ENCODE data around the gene ADARB1. TPM values are rescaled to one million over a fixed set of nuclear protein-coding genes. Genes with fewer than 3 reads are reported as not detected.

ADARB1 gene
- polyA plus RNA-seq, 1 donor (not counting 4 experiments of a cell fraction or from before 2014, with no cell fraction given) = 13.0 TPM

- dilution Hi-C loops (cut with MboI; ENCODE audit: extremely low pct_ligation_motif_present, low sequenced_read_pairs) = no loop called here
These were observed 109.5 kb downstream of the ADARB1 start for GRCh38 chr21:45183852-45184251.

GRCh38 chr21:45184869-45185268, 110.5 kb downstream of the ADARB1 start:
- no peak for FAIRE-seq
- H3K27ac ChIP-seq (ENCODE audit: control insufficient read depth, insufficient read depth, low read length) = no peak overlapping the region
- H3K4me2 ChIP-seq (ENCODE audit: control insufficient read depth, extremely low read depth, insufficient read depth, low read depth, low read length) = no peak overlapping the region
- H2AFZ ChIP-seq (ENCODE audit: control insufficient read depth, low read length) = no peak overlapping the region
- no peak for DNase-seq (ENCODE audit: low read depth, low spot score)
- H3K36me3 ChIP-seq (ENCODE audit: control insufficient read depth in 2 of 2, extremely low read depth in 1 of 2, insufficient read depth in 2 of 2, low read length in 2 of 2) = peaks cover 18 to 22% of the 10 kb centered on the region in 2 experiments
- no peak for TF ChIP-seq CTCF (optimal IDR thresholded peaks at IDR 0.05 in 1 of 3, IDR thresholded peaks at IDR 0.05 in 1 of 3, conservative IDR thresholded peaks at IDR 0.05 in 1 of 3; ENCODE audit: extremely low read depth in 1 of 3, insufficient read depth in 2 of 3, low read length in 3 of 3)
- no peak for TF ChIP-seq EZH2 (IDR thresholded peaks at IDR 0.05; ENCODE audit: low read length)
- H3K9me3 ChIP-seq (ENCODE audit: control insufficient read depth, low read depth, low read length) = peaks cover 4% of the 10 kb centered on the region
- no peaks in the 10 kb centered on the region for H3K27me3 ChIP-seq (ENCODE audit: control insufficient read depth, extremely low read depth, insufficient read depth, low read length)
- H4K20me1 ChIP-seq (ENCODE audit: control insufficient read depth, extremely low read depth, insufficient read depth, low read length) = no peaks in the 10 kb centered on the region
- no peak overlapping the region for H3K9ac ChIP-seq (ENCODE audit: control insufficient read depth, extremely low read depth, insufficient read depth, low read length)
- H3K4me1 ChIP-seq (ENCODE audit: control insufficient read depth, extremely low read depth, insufficient read depth, low read length) = no peaks in the 10 kb centered on the region
- H3K4me3 ChIP-seq (ENCODE audit: control insufficient read depth in 2 of 3, extremely low read depth in 1 of 3, insufficient read depth in 2 of 3, low read depth in 1 of 3, low read length in 3 of 3) = no peak overlapping the region
- dilution Hi-C loops (cut with MboI; ENCODE audit: extremely low pct_ligation_motif_present, low sequenced_read_pairs) = no loop called here
- no peaks in the 10 kb centered on the region for H3K79me2 ChIP-seq (ENCODE audit: control insufficient read depth, insufficient read depth, low read length)
- H3K9me1 ChIP-seq (ENCODE audit: control insufficient read depth, extremely low read depth, insufficient read depth, low read length) = no peaks in the 10 kb centered on the region

More at GRCh38 chr21:45183852-45184251, 109.5 kb downstream of the ADARB1 start:
- no peaks in the 10 kb centered on the region for H3K4me1 ChIP-seq (ENCODE audit: control insufficient read depth, extremely low read depth, insufficient read depth, low read length)
- no peaks in the 10 kb centered on the region for H3K27me3 ChIP-seq (ENCODE audit: control insufficient read depth, extremely low read depth, insufficient read depth, low read length)
- H3K9ac ChIP-seq (ENCODE audit: control insufficient read depth, extremely low read depth, insufficient read depth, low read length) = no peak overlapping the region
- no peak overlapping the region for H3K27ac ChIP-seq (ENCODE audit: control insufficient read depth, insufficient read depth, low read length)
- peaks cover 18 to 19% of the 10 kb centered on the region in 2 experiments for H3K36me3 ChIP-seq (ENCODE audit: control insufficient read depth in 2 of 2, extremely low read depth in 1 of 2, insufficient read depth in 2 of 2, low read length in 2 of 2)
- H4K20me1 ChIP-seq (ENCODE audit: control insufficient read depth, extremely low read depth, insufficient read depth, low read length) = no peaks in the 10 kb centered on the region
- no peak overlapping the region for H2AFZ ChIP-seq (ENCODE audit: control insufficient read depth, low read length)
- peaks cover 4% of the 10 kb centered on the region for H3K9me3 ChIP-seq (ENCODE audit: control insufficient read depth, low read depth, low read length)
- TF ChIP-seq EZH2 (IDR thresholded peaks at IDR 0.05; ENCODE audit: low read length) (no peak), CTCF (optimal IDR thresholded peaks at IDR 0.05 in 1 of 3, IDR thresholded peaks at IDR 0.05 in 1 of 3, conservative IDR thresholded peaks at IDR 0.05 in 1 of 3; ENCODE audit: extremely low read depth in 1 of 3, insufficient read depth in 2 of 3, low read length in 3 of 3) (no peak)
- FAIRE-seq (no peak), DNase-seq (ENCODE audit: low read depth, low spot score) (no peak)
- H3K9me1 ChIP-seq (ENCODE audit: control insufficient read depth, extremely low read depth, insufficient read depth, low read length) = no peaks in the 10 kb centered on the region
- H3K4me2 ChIP-seq (ENCODE audit: control insufficient read depth, extremely low read depth, insufficient read depth, low read depth, low read length) = no peak overlapping the region
- no peak overlapping the region for H3K4me3 ChIP-seq (ENCODE audit: control insufficient read depth in 2 of 3, extremely low read depth in 1 of 3, insufficient read depth in 2 of 3, low read depth in 1 of 3, low read length in 3 of 3)
- no peaks in the 10 kb centered on the region for H3K79me2 ChIP-seq (ENCODE audit: control insufficient read depth, insufficient read depth, low read length)
